Colonic mucosa (tissue), 4 donors: ENCODE data around the gene TMPRSS3. TPM values are rescaled to one million over a fixed set of nuclear protein-coding genes. Genes with fewer than 3 reads are reported as not detected.

Experiments
- DNase-seq: peaks from one replicate; pipeline ENCODE4 v3.0.0-alpha.2; 2020
- H3K27ac ChIP-seq: fragments of 200-600 bp; one replicate; pipeline ENCODE4 v1.8.0; 2021
- H3K27me3 ChIP-seq: fragments of 200-600 bp; one replicate; pipeline ENCODE4 v1.8.0; 2021
- H3K36me3 ChIP-seq: fragments of 200-600 bp; one replicate; pipeline ENCODE4 v1.8.0; 2021
- H3K4me1 ChIP-seq: fragments of 200-600 bp; one replicate; pipeline ENCODE4 v1.8.0; 2021; ENCODE audit warnings: mild to moderate bottlenecking
- H3K4me3 ChIP-seq: fragments of 200-600 bp; one replicate; pipeline ENCODE4 v1.8.0; 2021
- H3K9ac ChIP-seq, 2 donors: one replicate each; pipeline ENCODE4 v1.7.0; 2013; ENCODE audit warnings: control low read depth in 2 of 2, low read depth in 2 of 2, low read length in 2 of 2
- H3K9me3 ChIP-seq: fragments of 200-600 bp; one replicate; pipeline ENCODE4 v1.8.0; 2021
- intact Hi-C: fragments of 100-400 bp; cut with DNase I; formaldehyde crosslinking; loops from one replicate; pipeline ENCODE4 v1.14.1; 2022
- total RNA-seq, 2 donors: library from RNA; stranded (reverse); fragmentation: NEBNext Ultra II Directional in 1 of 2; extraction: Animal tissue kit (Norgen Biotek cat#: 25700) in 1 of 2; gene quantifications; one replicate each; pipeline ENCODE4 v1.2.1, GENCODE V29; 2021
- TF ChIP-seq, protein P1 (sequence below): fragments of 200-600 bp; IDR thresholded peaks from one replicate; pipeline ENCODE4 v1.8.0; 2022; ENCODE audit warnings: antibody characterized with exemption, mild to moderate bottlenecking
- donor health status: healthy.
- donor health status: DM: no; HTN: no; CAD: no.
- donor health status: DM: no; HTN: no; CAD: no.

The TMPRSS3 gene
- total RNA-seq, 2 donors from 2014 or later = 0.82 to 1.2 TPM

DNA sequence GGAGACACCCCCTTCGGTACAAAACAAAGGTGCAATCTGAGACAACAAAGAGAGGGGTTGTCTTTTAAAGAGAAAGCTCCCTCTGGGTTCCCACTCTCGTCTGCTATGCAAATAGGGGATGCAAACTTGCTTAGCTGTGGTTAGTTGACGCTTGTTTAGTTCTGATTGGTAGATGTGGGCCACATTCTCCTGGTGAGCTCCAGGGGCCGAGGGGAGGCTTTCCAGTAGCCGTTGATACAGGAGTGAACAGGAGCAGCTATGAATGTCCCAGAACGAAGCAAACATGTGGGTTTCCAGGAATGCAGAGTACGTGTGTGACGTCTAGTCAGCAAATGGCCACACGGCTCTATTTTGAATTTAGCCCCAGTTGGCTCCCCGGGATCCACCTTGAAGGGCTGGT lies 59.8 kb downstream of the TMPRSS3 start:
- intact Hi-C loops = no loop called here
- Histone ChIP-seq H3K4me3 (no peak overlapping the region), H3K27ac (no peak overlapping the region), H3K9me3 (no peaks in the 10 kb centered on the region), H3K36me3 (no peaks in the 10 kb centered on the region), H3K4me1 (peaks cover 10% of the 10 kb centered on the region), H3K27me3 (peaks cover 3% of the 10 kb centered on the region), H3K9ac (no peak overlapping the region)
- TF ChIP-seq, protein P1, sequence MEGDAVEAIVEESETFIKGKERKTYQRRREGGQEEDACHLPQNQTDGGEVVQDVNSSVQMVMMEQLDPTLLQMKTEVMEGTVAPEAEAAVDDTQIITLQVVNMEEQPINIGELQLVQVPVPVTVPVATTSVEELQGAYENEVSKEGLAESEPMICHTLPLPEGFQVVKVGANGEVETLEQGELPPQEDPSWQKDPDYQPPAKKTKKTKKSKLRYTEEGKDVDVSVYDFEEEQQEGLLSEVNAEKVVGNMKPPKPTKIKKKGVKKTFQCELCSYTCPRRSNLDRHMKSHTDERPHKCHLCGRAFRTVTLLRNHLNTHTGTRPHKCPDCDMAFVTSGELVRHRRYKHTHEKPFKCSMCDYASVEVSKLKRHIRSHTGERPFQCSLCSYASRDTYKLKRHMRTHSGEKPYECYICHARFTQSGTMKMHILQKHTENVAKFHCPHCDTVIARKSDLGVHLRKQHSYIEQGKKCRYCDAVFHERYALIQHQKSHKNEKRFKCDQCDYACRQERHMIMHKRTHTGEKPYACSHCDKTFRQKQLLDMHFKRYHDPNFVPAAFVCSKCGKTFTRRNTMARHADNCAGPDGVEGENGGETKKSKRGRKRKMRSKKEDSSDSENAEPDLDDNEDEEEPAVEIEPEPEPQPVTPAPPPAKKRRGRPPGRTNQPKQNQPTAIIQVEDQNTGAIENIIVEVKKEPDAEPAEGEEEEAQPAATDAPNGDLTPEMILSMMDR = no peak
- peak; percentile 16 for DNase-seq

DNA sequence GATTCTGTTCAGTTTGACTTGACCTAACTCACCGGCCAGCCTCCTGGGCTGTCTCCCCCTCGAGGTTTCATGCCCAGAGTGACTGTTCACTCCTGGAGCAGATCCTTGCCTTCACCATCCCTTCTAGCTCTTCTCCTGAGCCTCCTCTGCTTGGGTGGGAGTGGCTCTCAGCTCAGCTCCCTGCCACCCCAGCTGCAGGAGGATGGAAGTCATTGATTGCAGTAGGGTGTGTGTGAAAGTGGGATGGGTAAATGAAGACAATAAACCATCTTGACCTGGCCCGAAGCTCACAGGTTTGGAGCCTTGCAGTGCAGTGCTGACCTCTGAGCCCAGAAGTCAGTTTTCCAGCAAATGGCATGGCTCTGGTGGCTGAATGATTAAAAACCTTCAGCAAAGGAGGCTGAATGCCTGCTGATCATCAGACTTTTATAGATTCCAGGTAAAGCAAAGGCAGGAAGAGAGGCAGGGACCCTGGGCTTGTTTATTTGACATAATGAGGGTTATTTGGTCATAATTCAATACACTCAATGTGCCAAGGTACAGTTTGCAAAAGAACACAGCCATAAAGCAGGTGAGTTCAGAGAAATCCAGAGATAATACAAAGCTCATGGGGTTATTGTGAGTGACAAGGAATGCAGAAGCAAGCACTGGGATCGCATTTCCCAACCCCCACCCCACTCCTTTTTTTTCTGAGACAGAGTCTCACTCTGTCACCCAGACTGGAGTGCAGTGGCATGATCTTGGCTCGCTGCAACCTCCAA lies 63.1 kb downstream of the TMPRSS3 start:
- peaks cover 3% of the 10 kb centered on the region for H3K27me3 ChIP-seq

GRCh38 chr21:42331660-42332059 lies 64.2 kb downstream of the TMPRSS3 start:
- H3K27me3 ChIP-seq = peaks cover 3% of the 10 kb centered on the region
- H3K9ac ChIP-seq = no peak overlapping the region
- H3K36me3 ChIP-seq = no peaks in the 10 kb centered on the region
- peak overlapping the region; percentile 73 for H3K27ac ChIP-seq
- peaks cover 9% of the 10 kb centered on the region for H3K4me1 ChIP-seq
- TF ChIP-seq, protein P1 = no peak
- no peak for DNase-seq
- no peaks in the 10 kb centered on the region for H3K9me3 ChIP-seq
- intact Hi-C loops = no loop called here
- no peak overlapping the region for H3K4me3 ChIP-seq

More for the DNA sequence above, 63.1 kb downstream of the TMPRSS3 start:
- H3K36me3 ChIP-seq = no peaks in the 10 kb centered on the region
- H3K4me1 ChIP-seq = peaks cover 9% of the 10 kb centered on the region
- DNase-seq = peak; percentile 69
- no peaks in the 10 kb centered on the region for H3K9me3 ChIP-seq
- TF ChIP-seq, protein P1 = no peak
- no peak overlapping the region for H3K4me3 ChIP-seq
- peak overlapping the region; percentile 73 for H3K27ac ChIP-seq
- intact Hi-C loops = no loop called here
- peak overlapping the region in 1 of 2 donors; percentile 29 for H3K9ac ChIP-seq

DNA sequence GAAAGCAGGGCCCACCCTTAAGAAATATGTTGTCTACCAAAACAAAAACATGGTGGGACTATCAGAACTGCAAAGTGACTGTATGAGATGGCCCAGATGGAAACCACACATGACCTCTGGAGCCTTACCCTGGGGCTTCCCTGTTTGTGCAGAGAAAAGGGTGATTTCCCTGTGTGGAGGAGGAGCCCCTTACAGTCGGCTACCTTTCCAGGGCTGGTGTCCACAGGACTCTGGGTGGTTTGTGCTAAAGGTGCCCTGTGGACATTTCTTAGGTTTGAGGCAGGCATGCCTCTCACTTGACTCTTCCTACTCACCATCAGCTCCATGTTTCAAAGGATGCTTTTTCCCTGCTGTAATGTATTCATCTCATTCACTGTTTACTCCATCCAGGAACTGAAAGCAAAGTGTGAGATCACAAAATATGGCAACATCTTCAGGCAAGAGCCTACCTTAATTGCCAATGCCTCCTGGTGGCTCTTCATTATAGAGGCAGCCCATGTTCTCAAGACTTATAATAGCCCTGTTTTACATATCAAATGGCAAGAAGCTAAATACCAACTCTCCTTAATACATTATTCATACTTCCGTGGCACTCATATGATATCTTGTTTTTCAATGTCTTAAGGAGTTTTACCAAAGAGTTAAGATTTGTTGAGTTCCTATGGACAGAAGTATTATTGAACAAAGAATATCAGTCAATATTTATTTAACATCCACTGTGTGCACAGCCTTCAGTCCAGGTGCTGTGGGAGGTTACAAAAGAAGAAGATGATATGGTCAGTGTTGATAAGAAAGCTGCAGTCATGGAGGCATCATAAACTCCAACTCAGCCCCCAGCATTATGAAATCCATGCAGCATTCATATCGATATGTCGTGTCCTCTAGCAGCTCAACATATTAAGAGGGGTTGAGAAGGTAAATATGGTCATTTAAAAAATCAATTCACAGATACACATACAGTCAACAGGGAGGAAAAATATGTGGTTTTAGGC lies 65.2 kb downstream of the TMPRSS3 start:
- H3K36me3 ChIP-seq = no peaks in the 10 kb centered on the region
- H3K27me3 ChIP-seq = peaks cover 3% of the 10 kb centered on the region
- H3K9me3 ChIP-seq = no peaks in the 10 kb centered on the region
- peaks cover 9% of the 10 kb centered on the region for H3K4me1 ChIP-seq
- intact Hi-C loops = no loop called here
- peak; percentile 19 for DNase-seq
- H3K9ac ChIP-seq = no peak overlapping the region
- TF ChIP-seq, protein P1 = no peak
- H3K27ac ChIP-seq = peak overlapping the region; percentile 73
- no peak overlapping the region for H3K4me3 ChIP-seq

- Histone ChIP-seq H3K27me3 (no peaks in the 10 kb centered on the region), H3K4me1 (peaks cover 3% of the 10 kb centered on the region), H3K9me3 (no peaks in the 10 kb centered on the region), H3K27ac (no peak overlapping the region), H3K9ac (no peak overlapping the region), H3K36me3 (no peaks in the 10 kb centered on the region), H3K4me3 (no peak overlapping the region)
- TF ChIP-seq, protein P1 = no peak
- peak; percentile 12 for DNase-seq
- intact Hi-C loops = no loop called here
Measured at GRCh38 chr21:42324896-42325295, 71.0 kb downstream of the TMPRSS3 start.
